ENCODE results near the gene GTPBP4. TPM values are rescaled to one million over a fixed set of nuclear protein-coding genes. Genes with fewer than 3 reads are reported as not detected.
"Not testable (repeated sequence)": the region's sequence is repeated elsewhere in the genome, so short reads cannot be mapped to it uniquely, and the experiment has no call there.

Gene GTPBP4
- total RNA-seq, 1 experiment from 2014 or later = 156 TPM

DNA sequence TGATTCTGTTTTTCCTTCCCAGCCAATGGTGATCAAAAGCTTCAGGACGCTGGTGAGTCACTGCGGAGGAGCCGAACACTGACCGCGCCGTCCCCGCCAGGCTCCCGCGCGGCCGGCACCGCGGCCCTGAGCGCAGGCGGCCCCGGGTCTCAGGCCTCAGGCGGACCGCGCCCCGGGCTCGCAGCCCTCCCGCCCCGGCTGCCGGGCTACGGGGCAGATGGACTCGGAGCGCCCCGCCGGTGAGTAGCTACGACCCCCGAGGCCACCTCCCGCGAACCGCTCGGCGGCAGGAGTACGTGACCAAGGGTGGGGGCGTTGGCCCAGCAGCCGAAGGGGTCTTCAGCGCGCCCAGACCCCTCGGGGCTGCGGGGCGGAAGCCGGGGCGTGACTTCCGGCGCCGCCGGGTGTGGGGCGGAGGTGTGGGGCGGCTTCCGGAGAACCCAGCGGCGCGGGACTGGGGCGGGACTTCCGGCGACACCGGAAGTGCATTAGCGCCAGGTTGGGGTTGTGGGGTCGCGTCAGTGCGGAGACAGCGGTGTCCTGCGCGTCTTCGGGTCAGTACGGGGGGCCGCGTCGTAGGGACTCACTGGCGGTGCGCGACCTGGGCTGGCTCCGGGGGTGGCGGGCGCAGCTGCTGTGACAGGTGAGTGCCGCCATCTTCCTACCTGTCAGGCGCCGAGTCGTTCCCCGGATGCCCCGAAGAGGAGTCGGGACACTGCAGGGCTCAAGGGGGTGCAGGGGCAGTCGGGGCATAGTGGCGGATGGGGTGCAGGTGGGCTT lies 68.3 kb downstream of the GTPBP4 start, which contains the start of gene WDR37:
Gene WDR37 (plus strand): TSS at position 60 of the 780 bp plus-strand sequence. CDS start 15,771 bp downstream, outside the sequence.
- peak; percentile 79 for DNase-seq (ENCODE audit: low spot score)

DNA sequence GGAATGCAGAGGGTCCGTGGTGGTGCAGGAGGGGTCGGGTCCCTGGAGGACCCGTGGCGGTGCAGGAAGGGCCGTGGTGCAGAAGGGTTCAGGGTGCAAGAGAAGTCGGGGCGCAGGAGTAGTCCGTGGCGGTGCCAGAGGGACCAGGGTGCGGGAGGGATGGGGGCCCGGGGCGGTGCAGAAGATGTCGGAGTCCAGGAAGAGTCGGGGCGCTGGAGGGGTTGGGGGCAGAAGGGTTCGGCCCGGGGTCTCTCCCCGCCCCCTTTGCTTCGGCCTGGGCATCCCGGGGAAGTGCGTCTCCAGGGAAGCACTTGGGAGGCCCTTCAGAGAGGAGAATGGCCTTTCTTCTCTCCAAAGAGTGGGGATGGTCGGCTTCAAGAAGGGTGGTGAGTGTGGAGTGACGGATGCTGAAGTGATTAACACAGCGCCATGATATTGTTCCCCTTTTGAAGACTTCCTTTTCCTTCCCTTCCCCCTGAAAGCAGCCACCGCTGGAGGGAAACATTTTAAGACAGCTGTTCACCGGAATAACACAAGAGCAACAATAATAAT lies 68.9 kb downstream of the GTPBP4 start:
- DNase-seq (ENCODE audit: low spot score) = no peak

GRCh38 chr10:1058017-1058416 lies 69.8 kb downstream of the GTPBP4 start:
- DNase-seq (ENCODE audit: low spot score) = no peak

- DNase-seq (ENCODE audit: low spot score) = no peak
Observed at GRCh38 chr10:1059902-1060301, 71.7 kb downstream of the GTPBP4 start.

DNA sequence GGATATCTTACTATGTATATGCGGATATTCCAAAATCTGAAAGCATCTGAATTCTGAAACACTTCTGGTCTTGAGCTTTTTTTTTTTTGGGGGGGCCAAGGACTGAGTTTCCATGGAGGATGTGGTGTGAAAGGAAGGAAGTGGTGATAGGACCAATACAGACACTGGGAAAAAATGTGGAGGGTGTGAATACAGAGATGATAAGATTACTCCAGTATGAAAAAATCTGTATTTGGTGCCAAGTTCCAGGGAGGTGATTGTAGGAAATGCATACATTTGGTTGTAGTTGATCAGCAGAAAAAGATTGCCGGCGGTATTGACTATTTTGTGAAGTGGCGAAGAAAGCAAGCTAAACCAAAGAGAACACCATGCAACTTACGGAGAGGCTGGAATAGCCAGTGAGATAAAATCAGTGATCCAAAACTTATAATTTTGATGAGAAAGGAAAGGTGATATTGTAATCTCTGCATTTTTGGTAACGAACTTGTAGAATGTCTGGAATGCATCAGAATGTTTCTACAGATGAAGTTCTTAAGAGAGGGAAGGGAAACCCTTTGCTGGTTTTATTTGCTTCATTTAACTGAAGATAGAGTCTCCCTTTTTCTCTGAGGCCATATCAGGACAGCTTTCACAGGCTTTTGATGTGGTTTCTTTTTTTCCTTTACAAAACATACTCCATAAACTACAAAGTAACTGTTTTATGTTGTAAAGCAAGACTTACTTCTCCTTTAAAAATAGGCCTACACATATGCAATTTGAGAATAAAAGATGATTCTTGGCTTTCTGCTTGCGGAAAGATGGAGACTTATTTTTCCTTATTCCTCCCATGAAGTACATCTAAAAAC lies 73.9 kb downstream of the GTPBP4 start:
- DNase-seq (ENCODE audit: low spot score) = peak; percentile 48

GRCh38 chr10:1063232-1063865 lies 75.1 kb downstream of the GTPBP4 start:
- DNase-seq (ENCODE audit: low spot score) = no peak

DNA sequence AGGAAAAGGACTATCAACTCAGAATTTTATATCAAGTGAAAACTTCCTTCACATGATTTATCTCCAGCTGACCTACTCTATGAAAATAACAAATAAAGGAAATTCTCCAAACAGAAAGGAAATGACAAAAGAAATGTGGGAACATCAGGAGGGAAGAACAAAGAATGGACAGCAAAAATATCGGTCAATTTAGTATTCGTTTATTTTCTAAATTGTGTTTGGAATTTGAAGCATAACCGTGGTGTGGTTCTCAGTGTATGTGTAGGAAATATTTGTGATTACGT lies 76.7 kb downstream of the GTPBP4 start:
- no peak for DNase-seq (ENCODE audit: low spot score)

GRCh38 chr10:1066734-1067133 lies 78.5 kb downstream of the GTPBP4 start:
- DNase-seq (ENCODE audit: low spot score) = not testable (repeated sequence)

DNA sequence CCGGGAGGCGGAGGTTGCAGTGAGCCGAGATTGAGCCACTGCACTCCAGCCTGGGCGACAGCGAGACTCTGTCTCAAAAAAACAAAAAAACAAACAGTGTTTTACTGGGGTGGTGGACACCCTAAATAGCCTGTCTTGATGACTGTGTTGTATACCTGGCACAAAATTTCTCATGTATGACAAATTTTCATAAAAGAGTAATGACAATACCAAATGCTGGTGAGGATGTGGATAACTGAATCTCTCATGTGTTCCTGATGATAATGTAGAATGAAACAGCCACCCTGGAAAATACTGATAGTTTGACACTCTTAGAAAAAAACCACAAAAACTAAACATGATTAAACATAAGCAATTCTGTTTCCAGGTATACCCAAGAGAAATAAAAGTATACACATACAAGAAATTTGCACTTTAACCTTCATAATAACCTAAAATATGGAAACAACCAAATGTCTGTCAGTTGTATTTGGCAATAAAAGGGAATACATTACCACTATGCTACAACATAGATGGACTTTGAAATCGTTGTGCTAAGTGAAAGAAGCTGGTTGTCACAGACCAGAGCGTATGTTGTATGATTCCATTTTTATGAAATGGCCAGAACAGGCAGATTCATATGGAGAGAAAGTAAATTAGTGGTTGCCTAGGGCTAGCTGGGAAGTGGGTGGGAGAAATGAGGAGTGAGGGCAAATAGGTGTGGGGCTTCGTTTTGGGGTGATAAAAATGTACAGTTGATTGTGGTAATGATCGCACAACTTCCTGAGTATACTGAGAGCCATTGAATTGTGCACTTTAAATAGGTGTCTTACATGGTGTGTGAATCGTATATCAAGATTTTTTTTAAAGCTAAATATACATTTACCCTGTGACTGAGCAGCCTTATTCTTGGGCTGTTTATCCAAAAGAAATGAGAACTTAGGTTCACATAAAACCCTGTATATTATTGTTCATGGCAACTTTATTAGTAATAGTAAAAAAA lies 80.4 kb downstream of the GTPBP4 start:
- DNase-seq (ENCODE audit: low spot score) = no peak

Other genes starting within 250 kb of the GTPBP4 start
- 42.5 and 55.7 TPM in 2 replicates for gene LARP4B, start 56.7 kb upstream of the GTPBP4 start, total RNA-seq (2014; rRNA removed; shearing (Covaris generic))
- not detected in 2 replicates for gene IDI2, start 37.4 kb downstream of the GTPBP4 start, total RNA-seq (2014; rRNA removed; shearing (Covaris generic))
- 104 and 119 TPM in 2 replicates for gene IDI1, start 60.7 kb downstream of the GTPBP4 start, total RNA-seq (2014; rRNA removed; shearing (Covaris generic))
- gene WDR37, start 68.0 kb downstream of the GTPBP4 start, total RNA-seq (2014; rRNA removed; shearing (Covaris generic)) = 8.8 and 10.1 TPM in 2 replicates